A549 (cell line): ENCODE measurements around the gene SMARCAL1. TPM values are rescaled to one million over a fixed set of nuclear protein-coding genes. Genes with fewer than 3 reads are reported as not detected.

ENCODE experiments used
- ATAC-seq, 2 experiments: fragments of 200-7000 bp in 1 of 2; fragments of >200 bp in 1 of 2; cut with Nextera tagmentation in 1 of 2; cut with Tn5 transposase in 1 of 2; 3 replicates each; pipeline versions ENCODE4 v1.8.0 to v1.9.1; 2018 to 2020; ENCODE audit warnings: mild to moderate bottlenecking in 1 of 2, moderate library complexity in 1 of 2
- CTCF ChIA-PET: fragments of 300-600 bp; sonication (Branson Sonifier 250); formaldehyde crosslinking; extraction: SDS; loops from one replicate; lab custom pipeline; 2021; ENCODE audit warnings: antibody characterized with exemption, inconsistent platforms; lab: Yijun Ruan, JAX
- POLR2A ChIA-PET: fragments of 350-600 bp; formaldehyde crosslinking; extraction: SDS; loops from one replicate; lab custom pipeline; 2021; ENCODE audit warnings: antibody characterized with exemption, inconsistent platforms; lab: Yijun Ruan, JAX
- DNase-seq, 2 experiments: peaks; one replicate each; pipeline versions ENCODE4 v3.0.0 to v3.0.0-alpha.2; 2011 to 2016; ENCODE audit warnings: low read depth in 1 of 2, low spot score in 1 of 2
- FAIRE-seq: peaks from 2 replicates; lab custom pipeline; 2011; peaks lifted over from hg19 to GRCh38; lab: Jason Lieb, UNC
- H3K27ac ChIP-seq, 2 experiments: fragments of >200 bp; sonication (Bioruptor Twin); formaldehyde crosslinking; 3 replicates each; pipeline ENCODE4 v1.5.1; 2016 to 2017
- H3K4me1 ChIP-seq: fragments of >200 bp; sonication (Bioruptor Twin); formaldehyde crosslinking; 3 replicates; pipeline ENCODE4 v1.6.1; 2016
- H3K4me2 ChIP-seq: fragments of >200 bp; sonication (Bioruptor Twin); formaldehyde crosslinking; 3 replicates; pipeline ENCODE4 v1.6.1; 2016
- H3K4me3 ChIP-seq: fragments of >200 bp; sonication (Bioruptor Twin); formaldehyde crosslinking; 3 replicates; pipeline ENCODE4 v1.5.1; 2016
- H3K9me3 ChIP-seq: fragments of >200 bp; sonication (Bioruptor Twin); formaldehyde crosslinking; 3 replicates; pipeline ENCODE4 v1.6.1; 2016
- CBX2 ChIP-seq: fragments of 200-600 bp; sonication (generic); IDR thresholded peaks from 2 replicates; pipeline ENCODE4 v1.6.1; 2016; ENCODE audit warnings: low read depth, mild to moderate bottlenecking, borderline replicate concordance
- CBX8 ChIP-seq: fragments of 200-600 bp; sonication (generic); IDR thresholded peaks from 2 replicates; pipeline ENCODE4 v1.6.1; 2016
- CHD4 ChIP-seq: fragments of 200-600 bp; sonication (generic); IDR thresholded peaks from 2 replicates; pipeline ENCODE4 v1.6.1; 2016; ENCODE audit warnings: antibody characterized with exemption, mild to moderate bottlenecking, borderline replicate concordance
- EHF ChIP-seq: fragments of 250-450 bp; sonication (Bioruptor Pico); IDR thresholded peaks from 2 replicates; pipeline ENCODE4 v1.5.0; 2020; ENCODE audit warnings: mild to moderate bottlenecking
- FOXS1 ChIP-seq: fragments of 250-450 bp; sonication (Bioruptor Pico); IDR thresholded peaks from 2 replicates; pipeline ENCODE4 v1.5.0; 2020; ENCODE audit warnings: mild to moderate bottlenecking, moderate library complexity
- HDAC2 ChIP-seq: fragments of 200-600 bp; sonication (generic); IDR thresholded peaks from 2 replicates; pipeline ENCODE4 v1.6.1; 2016
- HEYL ChIP-seq: fragments of 250-450 bp; sonication (Bioruptor Pico); IDR thresholded peaks from 2 replicates; pipeline ENCODE4 v1.8.0; 2021; ENCODE audit warnings: mild to moderate bottlenecking, moderate library complexity
- HOXB5 ChIP-seq: fragments of 250-450 bp; sonication (Bioruptor Pico); IDR thresholded peaks from 2 replicates; pipeline ENCODE4 v1.5.0; 2020; ENCODE audit warnings: mild to moderate bottlenecking, moderate library complexity
- KDM5A ChIP-seq: fragments of 200-600 bp; sonication (generic); IDR thresholded peaks from 2 replicates; pipeline ENCODE4 v1.6.1; 2016; ENCODE audit warnings: antibody characterized with exemption, mild to moderate bottlenecking
- MAFK ChIP-seq: fragments of 450-650 bp; IDR thresholded peaks from 2 replicates; pipeline ENCODE4 v1.6.1; 2014; ENCODE audit not compliant: partially characterized antibody
- NPAS2 ChIP-seq: fragments of 250-450 bp; sonication (Bioruptor Pico); IDR thresholded peaks from 2 replicates; pipeline ENCODE4 v1.8.0; 2022; ENCODE audit warnings: mild to moderate bottlenecking, moderate library complexity, borderline replicate concordance
- PHF8 ChIP-seq: fragments of 200-600 bp; sonication (generic); IDR thresholded peaks from 2 replicates; pipeline ENCODE4 v1.6.1; 2016; ENCODE audit warnings: low read depth, mild to moderate bottlenecking, antibody characterized with exemption, moderate library complexity, borderline replicate concordance
- RARB ChIP-seq: fragments of 250-450 bp; sonication (Bioruptor Pico); IDR thresholded peaks from 2 replicates; pipeline ENCODE4 v1.8.0; 2021; ENCODE audit warnings: mild to moderate bottlenecking, moderate library complexity
- RCOR1 ChIP-seq: fragments of 150-350 bp; IDR thresholded peaks from 2 replicates; pipeline ENCODE4 v1.6.1; 2014; ENCODE audit warnings: antibody characterized with exemption, low read length, low read depth
- RFX5 ChIP-seq: fragments of 450-650 bp; IDR thresholded peaks from 2 replicates; pipeline ENCODE4 v1.7.1; 2014; ENCODE audit warnings: antibody characterized with exemption, mild to moderate bottlenecking, moderate library complexity
- SREBF2 ChIP-seq: fragments of 450-650 bp; IDR thresholded peaks from 2 replicates; pipeline ENCODE4 v1.6.1; 2014; ENCODE audit warnings: mild to moderate bottlenecking, moderate library complexity
- TP53 ChIP-seq: fragments of 250-450 bp; sonication (Bioruptor Pico); IDR thresholded peaks from 2 replicates; pipeline ENCODE4 v1.5.0; 2021; ENCODE audit warnings: mild to moderate bottlenecking, moderate library complexity
- ZNF302 ChIP-seq: fragments of 250-450 bp; sonication (Bioruptor Pico); IDR thresholded peaks from 2 replicates; pipeline ENCODE4 v1.9.0; 2021; ENCODE audit warnings: inconsistent platforms, mild to moderate bottlenecking, moderate library complexity
- ZSCAN20 ChIP-seq: fragments of 250-450 bp; sonication (Bioruptor Pico); IDR thresholded peaks from 2 replicates; pipeline ENCODE4 v1.8.0; 2022; ENCODE audit warnings: mild to moderate bottlenecking, moderate library complexity
- WGBS: methylation state at CpG from one replicate; pipeline ENCODE4 v1.1.6; 2017; ENCODE audit errors: missing lambda C conversion rate; 5-methylcytosine and 5-hydroxymethylcytosine counted together
- polyA plus RNA-seq, 4 experiments: library from polyadenylated mRNA; depleted of rRNA in 3 of 4; stranded (reverse); fragments of >200 nt; fragmentation: RNase III in 1 of 4; extraction: RNeasy Plus Mini Kit Qiagen cat#74134 plus additional on column Dnase treatment in 1 of 4; gene quantifications; 2 replicates in 3 of 4; 3 replicates in 1 of 4; pipeline ENCODE4 v1.2.3, GENCODE V29; 2011 to 2017
- TF ChIP-seq, protein P1 (sequence below): fragments of 200-600 bp; sonication (generic); IDR thresholded peaks from 2 replicates; pipeline ENCODE4 v1.6.1; 2016; ENCODE audit warnings: antibody characterized with exemption, mild to moderate bottlenecking, moderate library complexity
- TF ChIP-seq, protein P2 (sequence below): fragments of 150-350 bp; IDR thresholded peaks from 2 replicates; pipeline ENCODE4 v1.6.1; 2014; ENCODE audit warnings: low read depth, mild to moderate bottlenecking, low read length
- TF ChIP-seq, protein P3 (sequence below): fragments of >200 bp; sonication (Bioruptor Twin); formaldehyde crosslinking; IDR thresholded peaks from 3 replicates; pipeline ENCODE4 v1.5.1; 2016
- TF ChIP-seq, protein P4 (sequence below): fragments of >200 bp; sonication (Bioruptor Twin); formaldehyde crosslinking; IDR thresholded peaks from 2 replicates; pipeline ENCODE4 v1.6.1; 2016
- TF ChIP-seq, protein P5 (sequence below): IDR thresholded peaks from 2 replicates; pipeline ENCODE4 v1.6.1; 2012
- TF ChIP-seq, protein P6 (sequence below): IDR thresholded peaks from 2 replicates; pipeline ENCODE4 v1.6.1; 2012; ENCODE audit warnings: low read depth, borderline replicate concordance
- TF ChIP-seq, protein P7 (sequence below): fragments of 250-450 bp; sonication (Bioruptor Pico); IDR thresholded peaks from 2 replicates; pipeline ENCODE4 v1.5.0; 2021; ENCODE audit warnings: mild to moderate bottlenecking, moderate library complexity, borderline replicate concordance

The SMARCAL1 gene
- polyA plus RNA-seq, 2 of the 4 experiments (the other 2 are of a cell fraction) = 18.4 to 28.7 TPM

DNA sequence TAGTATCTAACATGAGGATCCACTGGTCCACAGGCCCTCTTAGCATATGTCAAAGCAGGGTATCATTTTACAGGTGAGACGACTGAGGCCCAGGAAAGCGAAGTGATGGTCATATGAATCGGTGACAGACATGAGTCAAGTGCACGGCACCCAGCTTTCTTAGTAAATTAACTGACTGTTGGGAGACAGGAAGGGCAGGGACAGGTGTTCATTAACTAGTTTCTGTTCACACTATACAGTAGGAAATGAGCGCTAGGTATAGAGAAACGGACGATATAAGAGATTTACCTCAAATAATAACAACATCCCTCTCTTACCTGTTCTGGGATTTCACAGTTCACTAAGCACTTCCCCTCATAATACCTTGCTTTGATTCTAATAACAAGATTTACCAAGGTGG is 1.7 kb upstream of the SMARCAL1 start:
- H3K9me3 ChIP-seq = no peaks in the 10 kb centered on the region
- ATAC-seq = no peak
- peaks cover 9% of the 10 kb centered on the region; the same call in 2 of the 3 replicates for H3K4me1 ChIP-seq
- 90% methylated on average over 7 of the region's 7 CpGs for WGBS
- ChIA-PET CTCF (no interaction called here), POLR2A (no interaction called here)
- DNase-seq = no peak
- H3K4me2 ChIP-seq = no peak overlapping the region
- no peak overlapping the region for H3K27ac ChIP-seq
- TF ChIP-seq RARB (CRISPR knock-in tag) (no peak), HDAC2 (no peak), EHF (CRISPR knock-in tag) (no peak), SREBF2 (no peak), ZNF302 (CRISPR knock-in tag) (no peak), KDM5A (no peak), RCOR1 (no peak), TP53 (CRISPR knock-in tag) (no peak), ZSCAN20 (CRISPR knock-in tag) (no peak), CBX8 (no peak), CBX2 (no peak), HOXB5 (CRISPR knock-in tag) (no peak)
- TF ChIP-seq, protein P1, sequence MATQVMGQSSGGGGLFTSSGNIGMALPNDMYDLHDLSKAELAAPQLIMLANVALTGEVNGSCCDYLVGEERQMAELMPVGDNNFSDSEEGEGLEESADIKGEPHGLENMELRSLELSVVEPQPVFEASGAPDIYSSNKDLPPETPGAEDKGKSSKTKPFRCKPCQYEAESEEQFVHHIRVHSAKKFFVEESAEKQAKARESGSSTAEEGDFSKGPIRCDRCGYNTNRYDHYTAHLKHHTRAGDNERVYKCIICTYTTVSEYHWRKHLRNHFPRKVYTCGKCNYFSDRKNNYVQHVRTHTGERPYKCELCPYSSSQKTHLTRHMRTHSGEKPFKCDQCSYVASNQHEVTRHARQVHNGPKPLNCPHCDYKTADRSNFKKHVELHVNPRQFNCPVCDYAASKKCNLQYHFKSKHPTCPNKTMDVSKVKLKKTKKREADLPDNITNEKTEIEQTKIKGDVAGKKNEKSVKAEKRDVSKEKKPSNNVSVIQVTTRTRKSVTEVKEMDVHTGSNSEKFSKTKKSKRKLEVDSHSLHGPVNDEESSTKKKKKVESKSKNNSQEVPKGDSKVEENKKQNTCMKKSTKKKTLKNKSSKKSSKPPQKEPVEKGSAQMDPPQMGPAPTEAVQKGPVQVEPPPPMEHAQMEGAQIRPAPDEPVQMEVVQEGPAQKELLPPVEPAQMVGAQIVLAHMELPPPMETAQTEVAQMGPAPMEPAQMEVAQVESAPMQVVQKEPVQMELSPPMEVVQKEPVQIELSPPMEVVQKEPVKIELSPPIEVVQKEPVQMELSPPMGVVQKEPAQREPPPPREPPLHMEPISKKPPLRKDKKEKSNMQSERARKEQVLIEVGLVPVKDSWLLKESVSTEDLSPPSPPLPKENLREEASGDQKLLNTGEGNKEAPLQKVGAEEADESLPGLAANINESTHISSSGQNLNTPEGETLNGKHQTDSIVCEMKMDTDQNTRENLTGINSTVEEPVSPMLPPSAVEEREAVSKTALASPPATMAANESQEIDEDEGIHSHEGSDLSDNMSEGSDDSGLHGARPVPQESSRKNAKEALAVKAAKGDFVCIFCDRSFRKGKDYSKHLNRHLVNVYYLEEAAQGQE = no peak
- TF ChIP-seq, protein P2, sequence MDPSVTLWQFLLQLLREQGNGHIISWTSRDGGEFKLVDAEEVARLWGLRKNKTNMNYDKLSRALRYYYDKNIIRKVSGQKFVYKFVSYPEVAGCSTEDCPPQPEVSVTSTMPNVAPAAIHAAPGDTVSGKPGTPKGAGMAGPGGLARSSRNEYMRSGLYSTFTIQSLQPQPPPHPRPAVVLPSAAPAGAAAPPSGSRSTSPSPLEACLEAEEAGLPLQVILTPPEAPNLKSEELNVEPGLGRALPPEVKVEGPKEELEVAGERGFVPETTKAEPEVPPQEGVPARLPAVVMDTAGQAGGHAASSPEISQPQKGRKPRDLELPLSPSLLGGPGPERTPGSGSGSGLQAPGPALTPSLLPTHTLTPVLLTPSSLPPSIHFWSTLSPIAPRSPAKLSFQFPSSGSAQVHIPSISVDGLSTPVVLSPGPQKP = no peak
- TF ChIP-seq, protein P3, sequence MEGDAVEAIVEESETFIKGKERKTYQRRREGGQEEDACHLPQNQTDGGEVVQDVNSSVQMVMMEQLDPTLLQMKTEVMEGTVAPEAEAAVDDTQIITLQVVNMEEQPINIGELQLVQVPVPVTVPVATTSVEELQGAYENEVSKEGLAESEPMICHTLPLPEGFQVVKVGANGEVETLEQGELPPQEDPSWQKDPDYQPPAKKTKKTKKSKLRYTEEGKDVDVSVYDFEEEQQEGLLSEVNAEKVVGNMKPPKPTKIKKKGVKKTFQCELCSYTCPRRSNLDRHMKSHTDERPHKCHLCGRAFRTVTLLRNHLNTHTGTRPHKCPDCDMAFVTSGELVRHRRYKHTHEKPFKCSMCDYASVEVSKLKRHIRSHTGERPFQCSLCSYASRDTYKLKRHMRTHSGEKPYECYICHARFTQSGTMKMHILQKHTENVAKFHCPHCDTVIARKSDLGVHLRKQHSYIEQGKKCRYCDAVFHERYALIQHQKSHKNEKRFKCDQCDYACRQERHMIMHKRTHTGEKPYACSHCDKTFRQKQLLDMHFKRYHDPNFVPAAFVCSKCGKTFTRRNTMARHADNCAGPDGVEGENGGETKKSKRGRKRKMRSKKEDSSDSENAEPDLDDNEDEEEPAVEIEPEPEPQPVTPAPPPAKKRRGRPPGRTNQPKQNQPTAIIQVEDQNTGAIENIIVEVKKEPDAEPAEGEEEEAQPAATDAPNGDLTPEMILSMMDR = no peak
- TF ChIP-seq, protein P4, sequence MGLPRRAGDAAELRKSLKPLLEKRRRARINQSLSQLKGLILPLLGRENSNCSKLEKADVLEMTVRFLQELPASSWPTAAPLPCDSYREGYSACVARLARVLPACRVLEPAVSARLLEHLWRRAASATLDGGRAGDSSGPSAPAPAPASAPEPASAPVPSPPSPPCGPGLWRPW = no peak
- TF ChIP-seq, protein P5, sequence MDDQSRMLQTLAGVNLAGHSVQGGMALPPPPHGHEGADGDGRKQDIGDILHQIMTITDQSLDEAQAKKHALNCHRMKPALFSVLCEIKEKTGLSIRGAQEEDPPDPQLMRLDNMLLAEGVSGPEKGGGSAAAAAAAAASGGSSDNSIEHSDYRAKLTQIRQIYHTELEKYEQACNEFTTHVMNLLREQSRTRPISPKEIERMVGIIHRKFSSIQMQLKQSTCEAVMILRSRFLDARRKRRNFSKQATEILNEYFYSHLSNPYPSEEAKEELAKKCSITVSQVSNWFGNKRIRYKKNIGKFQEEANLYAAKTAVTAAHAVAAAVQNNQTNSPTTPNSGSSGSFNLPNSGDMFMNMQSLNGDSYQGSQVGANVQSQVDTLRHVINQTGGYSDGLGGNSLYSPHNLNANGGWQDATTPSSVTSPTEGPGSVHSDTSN = no peak
- TF ChIP-seq, protein P6, sequence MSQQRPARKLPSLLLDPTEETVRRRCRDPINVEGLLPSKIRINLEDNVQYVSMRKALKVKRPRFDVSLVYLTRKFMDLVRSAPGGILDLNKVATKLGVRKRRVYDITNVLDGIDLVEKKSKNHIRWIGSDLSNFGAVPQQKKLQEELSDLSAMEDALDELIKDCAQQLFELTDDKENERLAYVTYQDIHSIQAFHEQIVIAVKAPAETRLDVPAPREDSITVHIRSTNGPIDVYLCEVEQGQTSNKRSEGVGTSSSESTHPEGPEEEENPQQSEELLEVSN = no peak
- no peak for FAIRE-seq
- H3K4me3 ChIP-seq = no peak overlapping the region

DNA sequence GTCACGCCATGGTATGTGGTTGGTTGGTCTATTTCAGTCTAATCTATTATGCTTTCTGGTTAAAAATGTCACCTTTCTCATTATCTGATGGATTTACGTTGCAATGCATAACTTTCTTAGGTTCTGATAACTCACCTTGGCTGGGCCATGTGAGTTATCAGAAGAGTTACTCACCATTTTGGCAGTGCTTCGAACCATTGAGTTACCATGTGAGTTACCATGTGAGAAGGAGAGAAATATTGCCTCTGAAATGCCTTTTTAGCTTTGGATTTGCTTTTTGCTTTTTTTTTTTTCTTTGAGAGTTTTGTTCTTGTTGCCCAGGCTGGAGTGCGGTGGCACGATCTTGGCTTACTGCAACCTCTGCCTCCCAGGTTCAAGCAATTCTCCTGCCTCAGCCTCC is 1.6 kb downstream of the SMARCAL1 start:
- WGBS = 96% methylated on average over 5 of the region's 5 CpGs
- ATAC-seq (no peak), DNase-seq (no peak), FAIRE-seq (no peak)
- Histone ChIP-seq H3K27ac (no peak overlapping the region), H3K9me3 (no peaks in the 10 kb centered on the region), H3K4me3 (no peak overlapping the region), H3K4me1 (peaks cover 9% of the 10 kb centered on the region; the same call in 2 of the 3 replicates), H3K4me2 (peak overlapping the region; percentile 87; the same call in 1 of the 3 replicates)
- CTCF ChIA-PET = interaction anchor here (1.0 to 4.1 kb wide), 2 partner anchors 10 kb away, joined by 3 to 31 read pairs; no protein-coding TSS in a partner anchor
- POLR2A ChIA-PET = no interaction called here
- TF ChIP-seq RFX5 (no peak), FOXS1 (CRISPR knock-in tag) (no peak), NPAS2 (CRISPR knock-in tag) (no peak), PHF8 (no peak), RCOR1 (no peak), MAFK (no peak), HEYL (CRISPR knock-in tag) (no peak), CHD4 (no peak)
- TF ChIP-seq, protein P7, sequence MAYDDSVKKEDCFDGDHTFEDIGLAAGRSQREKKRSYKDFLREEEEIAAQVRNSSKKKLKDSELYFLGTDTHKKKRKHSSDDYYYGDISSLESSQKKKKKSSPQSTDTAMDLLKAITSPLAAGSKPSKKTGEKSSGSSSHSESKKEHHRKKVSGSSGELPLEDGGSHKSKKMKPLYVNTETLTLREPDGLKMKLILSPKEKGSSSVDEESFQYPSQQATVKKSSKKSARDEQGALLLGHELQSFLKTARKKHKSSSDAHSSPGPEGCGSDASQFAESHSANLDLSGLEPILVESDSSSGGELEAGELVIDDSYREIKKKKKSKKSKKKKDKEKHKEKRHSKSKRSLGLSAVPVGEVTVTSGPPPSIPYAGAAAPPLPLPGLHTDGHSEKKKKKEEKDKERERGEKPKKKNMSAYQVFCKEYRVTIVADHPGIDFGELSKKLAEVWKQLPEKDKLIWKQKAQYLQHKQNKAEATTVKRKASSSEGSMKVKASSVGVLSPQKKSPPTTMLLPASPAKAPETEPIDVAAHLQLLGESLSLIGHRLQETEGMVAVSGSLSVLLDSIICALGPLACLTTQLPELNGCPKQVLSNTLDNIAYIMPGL (CRISPR knock-in tag) = no peak
- TF ChIP-seq, protein P2 = no peak
